HL-60 (cell line): ENCODE results near the gene MYOZ2.

Experiments
- DNase-seq, 2 experiments: peaks; one replicate each; pipeline ENCODE4 v3.0.0-alpha.2; 2010 to 2020; ENCODE audit warnings: low read depth in 1 of 2, low spot score in 1 of 2
- H3K27ac ChIP-seq: fragments of 250-450 bp; sonication (Bioruptor Pico); replicated peaks from 2 replicates; pipeline ENCODE4 v1.5.1; 2020; ENCODE audit warnings: mild to moderate bottlenecking, moderate library complexity
- H3K27me3 ChIP-seq: fragments of 250-450 bp; sonication (Bioruptor Pico); 2 replicates; pipeline ENCODE4 v1.5.1; 2021; ENCODE audit warnings: mild to moderate bottlenecking, moderate library complexity; ENCODE audit not compliant: insufficient read depth, poor library complexity, severe bottlenecking
- H3K4me3 ChIP-seq: replicated peaks from 2 replicates; pipeline ENCODE4 v1.5.1; 2011; ENCODE audit warnings: mild to moderate bottlenecking, control low read depth, low read length; ENCODE audit not compliant: insufficient read depth
- GABPA ChIP-seq: IDR thresholded peaks from 2 replicates; pipeline ENCODE4 v1.6.1; 2012; ENCODE audit warnings: low read depth
- POLR2AphosphoS5 ChIP-seq: IDR thresholded peaks from 2 replicates; pipeline ENCODE4 v1.6.1; 2012; ENCODE audit warnings: low read depth
- SPI1 ChIP-seq: IDR thresholded peaks from 2 replicates; pipeline ENCODE4 v1.6.1; 2012; ENCODE audit warnings: low read depth, mild to moderate bottlenecking, borderline replicate concordance
- TF ChIP-seq, protein P1 (sequence below): IDR thresholded peaks from one replicate; pipeline ENCODE4 v1.5.1; 2011; ENCODE audit warnings: low read length, control low read depth, inconsistent platforms; ENCODE audit not compliant: insufficient read depth
- TF ChIP-seq, protein P2 (sequence below): IDR thresholded peaks from 2 replicates; pipeline ENCODE4 v1.6.1; 2012; ENCODE audit warnings: low read depth; ENCODE audit not compliant: insufficient replicate concordance

The MYOZ2 gene

DNA sequence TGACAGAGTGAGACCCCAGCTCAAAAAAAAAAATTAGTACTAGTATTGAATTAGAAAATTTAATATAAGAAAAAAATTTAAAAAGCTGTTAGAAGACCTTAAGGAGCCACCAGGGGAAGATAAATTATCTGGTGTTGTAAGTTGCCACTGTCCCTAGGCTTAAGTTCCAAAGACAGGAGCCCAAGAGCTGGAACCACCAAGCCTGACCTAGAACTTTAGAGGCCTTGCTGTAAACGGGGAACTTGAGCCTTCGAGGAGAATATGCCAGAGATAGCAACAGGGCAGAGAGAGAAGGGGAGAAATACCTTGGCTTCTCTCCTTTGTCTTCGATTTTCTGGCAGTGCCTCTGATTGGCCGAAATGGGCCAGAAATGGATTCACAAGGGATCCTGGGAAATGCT lies 85.8 kb downstream of the MYOZ2 start:
- Histone ChIP-seq H3K27me3 (no peaks in the 10 kb centered on the region), H3K4me3 (no peak overlapping the region), H3K27ac (no peak overlapping the region)
- DNase-seq = no peak
- no peak for TF ChIP-seq GABPA
- no peak for TF ChIP-seq POLR2AphosphoS5
- TF ChIP-seq, protein P1, sequence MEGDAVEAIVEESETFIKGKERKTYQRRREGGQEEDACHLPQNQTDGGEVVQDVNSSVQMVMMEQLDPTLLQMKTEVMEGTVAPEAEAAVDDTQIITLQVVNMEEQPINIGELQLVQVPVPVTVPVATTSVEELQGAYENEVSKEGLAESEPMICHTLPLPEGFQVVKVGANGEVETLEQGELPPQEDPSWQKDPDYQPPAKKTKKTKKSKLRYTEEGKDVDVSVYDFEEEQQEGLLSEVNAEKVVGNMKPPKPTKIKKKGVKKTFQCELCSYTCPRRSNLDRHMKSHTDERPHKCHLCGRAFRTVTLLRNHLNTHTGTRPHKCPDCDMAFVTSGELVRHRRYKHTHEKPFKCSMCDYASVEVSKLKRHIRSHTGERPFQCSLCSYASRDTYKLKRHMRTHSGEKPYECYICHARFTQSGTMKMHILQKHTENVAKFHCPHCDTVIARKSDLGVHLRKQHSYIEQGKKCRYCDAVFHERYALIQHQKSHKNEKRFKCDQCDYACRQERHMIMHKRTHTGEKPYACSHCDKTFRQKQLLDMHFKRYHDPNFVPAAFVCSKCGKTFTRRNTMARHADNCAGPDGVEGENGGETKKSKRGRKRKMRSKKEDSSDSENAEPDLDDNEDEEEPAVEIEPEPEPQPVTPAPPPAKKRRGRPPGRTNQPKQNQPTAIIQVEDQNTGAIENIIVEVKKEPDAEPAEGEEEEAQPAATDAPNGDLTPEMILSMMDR = no peak
- TF ChIP-seq SPI1 = no peak
- TF ChIP-seq, protein P2, sequence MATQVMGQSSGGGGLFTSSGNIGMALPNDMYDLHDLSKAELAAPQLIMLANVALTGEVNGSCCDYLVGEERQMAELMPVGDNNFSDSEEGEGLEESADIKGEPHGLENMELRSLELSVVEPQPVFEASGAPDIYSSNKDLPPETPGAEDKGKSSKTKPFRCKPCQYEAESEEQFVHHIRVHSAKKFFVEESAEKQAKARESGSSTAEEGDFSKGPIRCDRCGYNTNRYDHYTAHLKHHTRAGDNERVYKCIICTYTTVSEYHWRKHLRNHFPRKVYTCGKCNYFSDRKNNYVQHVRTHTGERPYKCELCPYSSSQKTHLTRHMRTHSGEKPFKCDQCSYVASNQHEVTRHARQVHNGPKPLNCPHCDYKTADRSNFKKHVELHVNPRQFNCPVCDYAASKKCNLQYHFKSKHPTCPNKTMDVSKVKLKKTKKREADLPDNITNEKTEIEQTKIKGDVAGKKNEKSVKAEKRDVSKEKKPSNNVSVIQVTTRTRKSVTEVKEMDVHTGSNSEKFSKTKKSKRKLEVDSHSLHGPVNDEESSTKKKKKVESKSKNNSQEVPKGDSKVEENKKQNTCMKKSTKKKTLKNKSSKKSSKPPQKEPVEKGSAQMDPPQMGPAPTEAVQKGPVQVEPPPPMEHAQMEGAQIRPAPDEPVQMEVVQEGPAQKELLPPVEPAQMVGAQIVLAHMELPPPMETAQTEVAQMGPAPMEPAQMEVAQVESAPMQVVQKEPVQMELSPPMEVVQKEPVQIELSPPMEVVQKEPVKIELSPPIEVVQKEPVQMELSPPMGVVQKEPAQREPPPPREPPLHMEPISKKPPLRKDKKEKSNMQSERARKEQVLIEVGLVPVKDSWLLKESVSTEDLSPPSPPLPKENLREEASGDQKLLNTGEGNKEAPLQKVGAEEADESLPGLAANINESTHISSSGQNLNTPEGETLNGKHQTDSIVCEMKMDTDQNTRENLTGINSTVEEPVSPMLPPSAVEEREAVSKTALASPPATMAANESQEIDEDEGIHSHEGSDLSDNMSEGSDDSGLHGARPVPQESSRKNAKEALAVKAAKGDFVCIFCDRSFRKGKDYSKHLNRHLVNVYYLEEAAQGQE = no peak

DNA sequence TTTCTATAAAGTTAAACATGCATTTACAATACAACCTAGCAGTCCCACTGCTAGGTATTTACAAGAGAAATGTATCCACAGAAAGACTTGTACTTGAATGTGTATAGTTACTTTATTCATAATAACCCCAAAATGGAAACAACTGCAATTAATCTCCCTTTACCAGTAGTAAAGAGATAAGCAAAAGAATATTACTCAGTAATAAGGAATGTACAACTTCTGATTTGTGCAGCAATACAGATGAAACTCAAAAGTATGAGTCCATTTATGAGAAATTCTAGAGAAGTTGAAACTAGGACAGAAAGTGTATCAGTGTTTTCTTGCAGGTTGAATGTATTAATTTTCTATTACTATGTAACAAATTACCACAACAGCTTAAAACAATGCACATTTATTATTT lies 92.1 kb downstream of the MYOZ2 start:
- H3K4me3 ChIP-seq = no peak overlapping the region
- no peak for DNase-seq
- H3K27ac ChIP-seq = no peak overlapping the region
- H3K27me3 ChIP-seq = no peaks in the 10 kb centered on the region
- TF ChIP-seq, protein P2 = no peak
- TF ChIP-seq GABPA (no peak), POLR2AphosphoS5 (no peak), SPI1 (no peak)
- TF ChIP-seq, protein P1 = no peak

DNA sequence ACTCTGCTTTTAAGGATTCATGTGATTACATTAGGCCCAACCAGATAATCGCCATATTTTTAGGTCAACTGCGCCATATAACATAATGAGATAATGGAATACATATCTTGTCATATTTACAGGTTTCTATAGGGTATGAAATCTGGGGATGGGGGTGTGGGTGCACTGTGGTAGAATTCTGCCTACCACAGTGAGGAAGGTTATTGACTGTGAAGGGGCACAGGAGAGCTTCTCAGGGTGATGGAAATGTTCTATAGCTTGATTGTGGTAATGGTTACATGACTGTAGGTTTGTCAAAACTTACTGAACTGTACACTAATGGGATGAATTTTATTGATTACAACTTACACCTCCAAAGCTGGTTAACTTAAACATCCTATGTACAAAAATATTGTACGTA lies 92.8 kb downstream of the MYOZ2 start:
- DNase-seq = no peak
- no peak overlapping the region for H3K4me3 ChIP-seq

More for the DNA sequence above, 92.8 kb downstream of the MYOZ2 start:
- TF ChIP-seq, protein P2 = no peak
- Histone ChIP-seq H3K27me3 (no peaks in the 10 kb centered on the region), H3K27ac (no peak overlapping the region)
